Measurements from ENCODE around the gene MFF.

DNA sequence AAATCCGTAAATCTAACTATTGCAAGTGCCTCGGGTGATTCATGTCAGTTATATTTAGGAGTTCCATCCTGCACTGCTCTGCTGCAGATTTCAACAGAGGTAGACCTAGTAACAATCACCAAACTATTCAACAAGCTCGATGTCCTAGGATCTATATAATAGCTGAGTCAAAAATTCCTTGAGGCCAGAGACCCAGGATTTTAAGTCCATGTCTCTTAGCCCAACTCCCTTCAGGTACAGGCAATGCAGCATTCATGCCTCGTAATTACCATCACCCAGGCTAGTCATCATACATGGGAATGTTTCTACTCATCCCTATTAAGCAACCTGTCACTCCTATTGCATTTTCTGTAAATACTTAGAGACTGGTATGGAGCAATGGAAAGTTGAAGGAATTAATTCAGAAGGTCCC lies 53.3 kb downstream of the MFF start:
- TF ChIP-seq, protein P1, sequence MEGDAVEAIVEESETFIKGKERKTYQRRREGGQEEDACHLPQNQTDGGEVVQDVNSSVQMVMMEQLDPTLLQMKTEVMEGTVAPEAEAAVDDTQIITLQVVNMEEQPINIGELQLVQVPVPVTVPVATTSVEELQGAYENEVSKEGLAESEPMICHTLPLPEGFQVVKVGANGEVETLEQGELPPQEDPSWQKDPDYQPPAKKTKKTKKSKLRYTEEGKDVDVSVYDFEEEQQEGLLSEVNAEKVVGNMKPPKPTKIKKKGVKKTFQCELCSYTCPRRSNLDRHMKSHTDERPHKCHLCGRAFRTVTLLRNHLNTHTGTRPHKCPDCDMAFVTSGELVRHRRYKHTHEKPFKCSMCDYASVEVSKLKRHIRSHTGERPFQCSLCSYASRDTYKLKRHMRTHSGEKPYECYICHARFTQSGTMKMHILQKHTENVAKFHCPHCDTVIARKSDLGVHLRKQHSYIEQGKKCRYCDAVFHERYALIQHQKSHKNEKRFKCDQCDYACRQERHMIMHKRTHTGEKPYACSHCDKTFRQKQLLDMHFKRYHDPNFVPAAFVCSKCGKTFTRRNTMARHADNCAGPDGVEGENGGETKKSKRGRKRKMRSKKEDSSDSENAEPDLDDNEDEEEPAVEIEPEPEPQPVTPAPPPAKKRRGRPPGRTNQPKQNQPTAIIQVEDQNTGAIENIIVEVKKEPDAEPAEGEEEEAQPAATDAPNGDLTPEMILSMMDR (IDR thresholded peaks at IDR 0.05): no peak
- TF ChIP-seq POLR2A (IDR thresholded peaks at IDR 0.05): no peak

All from body of pancreas (tissue), 4 donors.